ENCODE measurements around the gene IL2RG.

Gene IL2RG

GRCh38 chrX:71107762-71108360, 3.5 kb downstream of the IL2RG start:
- no peak for DNase-seq (ENCODE audit: low spot score)

GRCh38 chrX:71107245-71107644, 4.1 kb downstream of the IL2RG start:
- no peak for DNase-seq (ENCODE audit: low spot score)

GRCh38 chrX:71106427-71106826, 5.0 kb downstream of the IL2RG start, which contains the start of gene CXorf65:
TSS of gene CXorf65 (minus strand) at chrX:71106740. CDS start at chrX:71106556, 184 bp downstream.
- no peak for DNase-seq (ENCODE audit: low spot score)

GRCh38 chrX:71105628-71106027, 5.7 kb downstream of the IL2RG start:
- no peak for DNase-seq (ENCODE audit: low spot score)

GRCh38 chrX:71103110-71103983, 8.0 kb downstream of the IL2RG start:
- no peak for DNase-seq (ENCODE audit: low spot score)

GRCh38 chrX:71102292-71102691, 9.1 kb downstream of the IL2RG start:
- DNase-seq (ENCODE audit: low spot score) = no peak

- DNase-seq (ENCODE audit: low spot score) = no peak
These were observed 10.5 kb downstream of the IL2RG start for GRCh38 chrX:71100581-71101505.

GRCh38 chrX:71099736-71100135, 11.6 kb downstream of the IL2RG start:
- no peak for DNase-seq (ENCODE audit: low spot score)

- no peak for DNase-seq (ENCODE audit: low spot score)
These were observed 12.3 kb downstream of the IL2RG start for GRCh38 chrX:71098951-71099506.

GRCh38 chrX:71098302-71098701, 13.1 kb downstream of the IL2RG start:
- DNase-seq (ENCODE audit: low spot score) = peak; percentile 16

- DNase-seq (ENCODE audit: low spot score) = no peak
These were observed 14.7 kb downstream of the IL2RG start for GRCh38 chrX:71096760-71097032.

GRCh38 chrX:71095981-71096759, 15.2 kb downstream of the IL2RG start:
- DNase-seq (ENCODE audit: low spot score) = peak; percentile 40

- DNase-seq (ENCODE audit: low spot score) = peak; percentile 91
These were observed 15.8 kb downstream of the IL2RG start, which contains the start of gene FOXO4 for GRCh38 chrX:71095555-71095980. TSS of gene FOXO4 (plus strand) at chrX:71095851. CDS start at chrX:71096529, 678 bp downstream.

- DNase-seq (ENCODE audit: low spot score) = peak; percentile 4
These were observed 16.3 kb downstream of the IL2RG start for GRCh38 chrX:71095033-71095432.

- no peak for DNase-seq (ENCODE audit: low spot score)
These were observed 20.1 kb downstream of the IL2RG start for GRCh38 chrX:71091263-71091662.

GRCh38 chrX:71085900-71086299, 25.5 kb downstream of the IL2RG start:
- DNase-seq (ENCODE audit: low spot score) = no peak

GRCh38 chrX:71082822-71083221, 28.6 kb downstream of the IL2RG start:
- no peak for DNase-seq (ENCODE audit: low spot score)

GRCh38 chrX:71082124-71082647, 29.2 kb downstream of the IL2RG start:
- no peak for DNase-seq (ENCODE audit: low spot score)

GRCh38 chrX:71081330-71082123, 29.9 kb downstream of the IL2RG start:
- DNase-seq (ENCODE audit: low spot score) = no peak

GRCh38 chrX:71070531-71070930, 40.8 kb downstream of the IL2RG start:
- DNase-seq (ENCODE audit: low spot score) = no peak
